ENCODE measurements around the gene CTCF. TPM values are rescaled to one million over a fixed set of nuclear protein-coding genes. Genes with fewer than 3 reads are reported as not detected.

The CTCF gene
- total RNA-seq, 2 experiments from 2014 or later = 74.9 to 76.9 TPM

DNA sequence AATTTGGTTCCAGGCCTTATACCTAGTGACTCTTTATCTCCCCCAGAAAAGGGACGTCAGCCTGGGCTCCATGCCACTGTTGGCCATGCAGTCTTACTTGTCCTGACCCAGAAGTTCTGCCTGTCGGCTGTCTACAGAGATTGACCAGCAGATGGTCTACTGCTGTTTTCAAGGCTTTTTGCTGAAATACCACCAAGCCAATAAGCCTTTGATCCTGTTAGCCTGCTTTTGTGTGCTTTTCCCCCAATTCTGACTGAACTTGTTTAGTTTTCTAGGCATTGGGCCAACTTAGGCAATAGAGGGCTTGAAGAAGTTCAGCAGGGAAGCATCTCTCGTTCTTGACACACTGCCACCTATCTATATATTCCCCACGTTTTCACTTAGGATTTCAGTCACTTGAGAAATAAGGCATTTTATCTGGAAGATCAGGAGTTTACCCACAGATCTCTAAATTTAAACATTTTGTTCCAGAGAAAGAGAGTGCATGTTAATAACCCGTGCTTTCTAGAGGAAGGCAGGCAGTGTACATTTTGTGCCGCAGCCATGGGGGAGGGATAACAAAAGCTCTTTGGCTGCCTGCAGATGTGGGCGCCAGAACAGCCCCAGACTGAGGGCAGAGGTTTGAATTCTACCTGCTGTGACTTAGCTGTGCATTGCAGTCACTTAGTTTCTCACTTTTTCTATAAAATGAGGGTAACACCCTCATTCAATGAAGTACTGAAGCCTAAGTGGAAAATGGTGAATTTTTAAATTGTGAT lies 70.3 kb downstream of the CTCF start:
- H3K36me3 Mint-ChIP-seq (ENCODE audit: low read depth) = peaks cover 51% of the 10 kb centered on the region
- peak overlapping the region; percentile 21 for H3K27ac Mint-ChIP-seq
- H3K9me3 Mint-ChIP-seq = no peaks in the 10 kb centered on the region
- POLR2A ChIA-PET = interaction anchor here (1.3 kb wide), 1 partner anchor 12 kb away, joined by 6 read pairs; the partner anchor contains the start of gene CARMIL2
- no peaks in the 10 kb centered on the region for H3K4me1 Mint-ChIP-seq
- DNase-seq = no peak
- no peaks in the 10 kb centered on the region for H3K27me3 Mint-ChIP-seq
- CTCF ChIA-PET = interaction anchor here (0.6 to 2.8 kb wide), 8 partner anchors 11 to 112 kb away, joined by 3 to 11 read pairs (median 6); partner anchors contain the start of genes CARMIL2 and CTCF
- H3K4me3 Mint-ChIP-seq = no peak overlapping the region

GRCh38 chr16:67636713-67637112 lies 74.4 kb downstream of the CTCF start:
- Mint-ChIP-seq H3K27me3 (no peaks in the 10 kb centered on the region), H3K9me3 (no peaks in the 10 kb centered on the region), H3K27ac (no peak overlapping the region), H3K4me3 (no peak overlapping the region), H3K36me3 (ENCODE audit: low read depth) (peaks cover 47% of the 10 kb centered on the region), H3K4me1 (no peaks in the 10 kb centered on the region)
- CTCF ChIA-PET = interaction anchor here (0.7 kb wide), 1 partner anchor 116 kb away, joined by 3 read pairs; no protein-coding TSS in a partner anchor
- POLR2A ChIA-PET = no interaction called here
- DNase-seq = no peak

DNA sequence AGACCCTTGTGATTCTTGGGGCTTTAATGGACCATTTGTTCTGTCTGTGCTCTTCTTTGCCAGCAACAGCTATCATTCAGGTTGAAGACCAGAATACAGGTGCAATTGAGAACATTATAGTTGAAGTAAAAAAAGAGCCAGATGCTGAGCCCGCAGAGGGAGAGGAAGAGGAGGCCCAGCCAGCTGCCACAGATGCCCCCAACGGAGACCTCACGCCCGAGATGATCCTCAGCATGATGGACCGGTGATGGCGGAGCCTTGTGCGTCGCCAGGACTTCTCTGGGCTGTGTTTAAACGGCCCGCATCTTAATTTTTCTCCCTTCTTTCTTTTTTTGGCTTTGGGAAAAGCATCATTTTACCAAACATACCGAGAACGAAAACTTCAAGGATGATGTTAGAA lies 75.3 kb downstream of the CTCF start:
- Mint-ChIP-seq H3K4me1 (no peaks in the 10 kb centered on the region), H3K4me3 (no peak overlapping the region), H3K36me3 (ENCODE audit: low read depth) (peaks cover 39% of the 10 kb centered on the region), H3K27ac (no peak overlapping the region), H3K9me3 (no peaks in the 10 kb centered on the region), H3K27me3 (no peaks in the 10 kb centered on the region)
- ChIA-PET CTCF (interaction anchor here (0.6 to 1.6 kb wide), 4 partner anchors 73 to 482 kb away, joined by 3 to 6 read pairs (median 3); no protein-coding TSS in a partner anchor), POLR2A (no interaction called here)
- DNase-seq = no peak

GRCh38 chr16:67641779-67642708 lies 79.7 kb downstream of the CTCF start:
- Mint-ChIP-seq H3K4me1 (peaks cover 24% of the 10 kb centered on the region), H3K27me3 (no peaks in the 10 kb centered on the region), H3K27ac (no peak overlapping the region), H3K4me3 (no peak overlapping the region), H3K9me3 (no peaks in the 10 kb centered on the region), H3K36me3 (ENCODE audit: low read depth) (peaks cover 30% of the 10 kb centered on the region)
- ChIA-PET POLR2A (interaction anchor here (1.3 to 7.8 kb wide), 4 partner anchors 16 to 121 kb away, joined by 3 to 107 read pairs (median 11); partner anchors contain the start of gene CTCF), CTCF (interaction anchor here (0.9 to 8.8 kb wide), 6 partner anchors 80 to 161 kb away, joined by 3 to 140 read pairs (median 40); partner anchors contain the start of genes ATP6V0D1 and CTCF)
- DNase-seq = no peak

GRCh38 chr16:67644038-67644437 lies 81.7 kb downstream of the CTCF start:
- no peak for DNase-seq
- Mint-ChIP-seq H3K27me3 (no peaks in the 10 kb centered on the region), H3K27ac (peak overlapping the region; percentile 63), H3K36me3 (ENCODE audit: low read depth) (peaks cover 22% of the 10 kb centered on the region), H3K9me3 (no peaks in the 10 kb centered on the region), H3K4me3 (peak overlapping the region; percentile 67), H3K4me1 (peaks cover 27% of the 10 kb centered on the region)
- ChIA-PET POLR2A (interaction anchor here (1.1 to 7.8 kb wide), 7 partner anchors 15 to 164 kb away, joined by 3 to 109 read pairs (median 19); partner anchors contain the start of genes ACD, CTCF and PARD6A), CTCF (interaction anchor here (0.8 to 8.8 kb wide), 26 partner anchors 12 to 292 kb away, joined by 3 to 140 read pairs (median 8); partner anchors contain the start of genes ACD, ATP6V0D1, C16orf86 and CTCF)

DNA sequence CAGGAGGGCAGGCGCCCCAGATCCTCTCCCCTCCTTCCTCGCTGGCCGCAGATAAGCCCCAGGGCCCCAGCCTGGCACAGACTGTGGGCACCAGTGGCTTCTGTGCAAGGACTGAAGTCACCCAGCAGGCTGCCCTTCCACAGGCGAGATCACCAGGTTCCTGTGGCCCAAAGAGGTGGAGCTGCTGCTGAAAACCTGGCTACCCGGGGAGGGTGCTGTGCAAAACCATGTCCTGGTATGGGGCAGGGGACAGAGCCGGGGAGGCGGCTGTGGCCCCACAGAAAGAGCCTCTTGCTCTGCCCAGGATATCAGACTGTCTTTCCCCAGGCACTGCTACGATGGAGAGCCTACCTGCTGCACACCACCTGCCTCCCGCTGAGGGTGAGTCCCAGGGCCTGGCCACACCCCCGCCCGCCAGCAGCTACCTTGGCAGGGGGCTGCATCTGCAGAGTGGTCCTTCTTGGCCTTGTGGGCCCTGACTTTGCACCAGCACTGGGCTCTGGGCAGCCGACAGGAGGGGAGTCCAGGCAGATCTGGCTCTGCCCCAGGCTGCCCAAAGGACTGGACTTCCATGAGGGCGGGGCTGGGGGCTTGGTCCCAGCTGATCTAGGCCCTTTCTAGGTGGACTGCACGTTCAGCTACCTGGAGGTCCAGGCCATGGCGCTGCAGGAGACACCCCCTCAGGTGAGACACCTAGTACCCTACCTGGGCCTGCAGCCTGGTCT lies 83.2 kb downstream of the CTCF start:
- DNase-seq = peak; percentile 47
- CTCF ChIA-PET = interaction anchor here (0.5 to 8.8 kb wide), 37 partner anchors 10 to 199 kb away, joined by 3 to 140 read pairs (median 6); partner anchors contain the start of genes ACD, ATP6V0D1, C16orf86 and CTCF
- no peaks in the 10 kb centered on the region for H3K27me3 Mint-ChIP-seq
- H3K4me3 Mint-ChIP-seq = peak overlapping the region; percentile 92
- POLR2A ChIA-PET = interaction anchor here (0.6 to 7.8 kb wide), 19 partner anchors 13 to 290 kb away, joined by 3 to 109 read pairs (median 4); partner anchors contain the start of genes ACD, ATP6V0D1, CTCF and EDC4
- H3K4me1 Mint-ChIP-seq = peaks cover 29% of the 10 kb centered on the region
- H3K36me3 Mint-ChIP-seq (ENCODE audit: low read depth) = peaks cover 34% of the 10 kb centered on the region
- no peaks in the 10 kb centered on the region for H3K9me3 Mint-ChIP-seq
- H3K27ac Mint-ChIP-seq = peak overlapping the region; percentile 95

- ChIA-PET POLR2A (interaction anchor here (1.3 to 7.8 kb wide), 4 partner anchors 12 to 289 kb away, joined by 3 to 109 read pairs (median 92); partner anchors contain the start of genes ACD, CTCF and PARD6A), CTCF (interaction anchor here (0.9 to 8.8 kb wide), 3 partner anchors 16 to 127 kb away, joined by 4 to 140 read pairs (median 5); no protein-coding TSS in a partner anchor)
- H3K4me1 Mint-ChIP-seq = peaks cover 33% of the 10 kb centered on the region
- no peaks in the 10 kb centered on the region for H3K9me3 Mint-ChIP-seq
- no peak for DNase-seq
- H3K27me3 Mint-ChIP-seq = no peaks in the 10 kb centered on the region
- H3K36me3 Mint-ChIP-seq (ENCODE audit: low read depth) = peaks cover 47% of the 10 kb centered on the region
- H3K4me3 Mint-ChIP-seq = no peak overlapping the region
- peak overlapping the region; percentile 52 for H3K27ac Mint-ChIP-seq
Measured at GRCh38 chr16:67647111-67647651, 84.9 kb downstream of the CTCF start.

DNA sequence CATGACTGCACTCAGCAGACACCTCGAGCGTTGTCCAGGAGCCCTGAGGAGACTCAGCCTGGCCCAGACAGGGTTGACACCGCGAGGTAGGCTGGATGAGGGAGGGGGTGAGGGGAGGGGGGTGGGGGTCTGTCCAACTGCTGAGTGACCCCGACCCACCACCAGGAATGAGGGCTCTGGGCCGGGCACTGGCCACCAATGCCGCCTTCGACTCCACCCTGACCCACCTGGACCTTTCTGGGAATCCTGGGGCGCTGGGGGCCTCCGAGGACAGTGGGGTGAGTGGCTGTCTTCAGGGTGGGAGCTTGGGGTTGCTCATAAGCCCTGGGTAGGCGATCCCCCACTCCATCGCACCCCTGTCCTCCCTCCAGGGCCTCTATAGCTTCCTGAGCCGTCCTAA lies 85.4 kb downstream of the CTCF start:
- no peak for DNase-seq
- no peak overlapping the region for H3K4me3 Mint-ChIP-seq
- H3K27ac Mint-ChIP-seq = no peak overlapping the region
- no peaks in the 10 kb centered on the region for H3K9me3 Mint-ChIP-seq
- POLR2A ChIA-PET = interaction anchor here (4.0 to 7.8 kb wide), 3 partner anchors 11 to 103 kb away, joined by 77 to 109 read pairs (median 107); partner anchors contain the start of genes ACD, CTCF and PARD6A
- peaks cover 49% of the 10 kb centered on the region for H3K36me3 Mint-ChIP-seq (ENCODE audit: low read depth)
- H3K27me3 Mint-ChIP-seq = no peaks in the 10 kb centered on the region
- H3K4me1 Mint-ChIP-seq = peaks cover 33% of the 10 kb centered on the region
- CTCF ChIA-PET = interaction anchor here (0.9 to 8.8 kb wide), 3 partner anchors 11 to 127 kb away, joined by 4 to 140 read pairs (median 4); no protein-coding TSS in a partner anchor

DNA sequence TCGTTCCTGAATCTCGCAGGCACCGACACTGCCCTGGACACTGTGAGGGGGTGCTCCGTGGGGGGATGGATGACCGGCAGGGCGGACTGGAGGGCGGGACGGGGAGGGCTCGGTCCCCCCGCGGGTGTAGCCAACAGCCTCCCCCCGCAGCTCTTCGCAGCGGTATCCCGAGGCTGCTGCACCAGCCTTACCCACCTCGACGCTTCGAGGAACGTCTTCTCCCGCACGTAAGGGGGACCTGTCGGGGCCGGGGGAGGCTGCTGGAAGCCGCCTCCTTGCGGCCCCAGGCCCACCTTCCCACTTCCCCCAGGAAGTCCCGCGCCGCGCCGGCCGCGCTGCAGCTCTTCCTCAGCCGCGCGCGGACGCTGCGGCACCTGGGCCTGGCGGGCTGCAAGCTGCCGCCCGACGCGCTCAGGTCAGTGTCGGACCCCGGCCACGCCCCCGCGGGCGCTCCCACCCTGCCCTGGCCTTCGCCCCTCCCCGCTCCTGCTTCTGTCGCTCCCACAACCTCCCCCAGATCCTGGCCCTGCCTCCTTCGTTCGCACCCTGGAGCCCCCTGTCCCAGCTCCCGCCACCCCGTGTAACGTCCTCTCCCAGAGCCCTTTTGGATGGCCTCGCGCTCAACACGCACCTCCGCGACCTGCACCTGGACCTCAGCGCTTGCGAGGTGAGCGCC lies 85.9 kb downstream of the CTCF start:
- Mint-ChIP-seq H3K4me1 (peaks cover 33% of the 10 kb centered on the region), H3K4me3 (no peak overlapping the region), H3K9me3 (no peaks in the 10 kb centered on the region), H3K27me3 (no peaks in the 10 kb centered on the region), H3K27ac (no peak overlapping the region), H3K36me3 (ENCODE audit: low read depth) (peaks cover 49% of the 10 kb centered on the region)
- DNase-seq = no peak
- ChIA-PET POLR2A (interaction anchor here (6.4 to 7.8 kb wide), 2 partner anchors 11 to 103 kb away, joined by 107 to 109 read pairs; partner anchors contain the start of genes ACD and PARD6A), CTCF (interaction anchor here (0.9 to 8.8 kb wide), 4 partner anchors 10 to 128 kb away, joined by 3 to 140 read pairs (median 4); no protein-coding TSS in a partner anchor)

DNA sequence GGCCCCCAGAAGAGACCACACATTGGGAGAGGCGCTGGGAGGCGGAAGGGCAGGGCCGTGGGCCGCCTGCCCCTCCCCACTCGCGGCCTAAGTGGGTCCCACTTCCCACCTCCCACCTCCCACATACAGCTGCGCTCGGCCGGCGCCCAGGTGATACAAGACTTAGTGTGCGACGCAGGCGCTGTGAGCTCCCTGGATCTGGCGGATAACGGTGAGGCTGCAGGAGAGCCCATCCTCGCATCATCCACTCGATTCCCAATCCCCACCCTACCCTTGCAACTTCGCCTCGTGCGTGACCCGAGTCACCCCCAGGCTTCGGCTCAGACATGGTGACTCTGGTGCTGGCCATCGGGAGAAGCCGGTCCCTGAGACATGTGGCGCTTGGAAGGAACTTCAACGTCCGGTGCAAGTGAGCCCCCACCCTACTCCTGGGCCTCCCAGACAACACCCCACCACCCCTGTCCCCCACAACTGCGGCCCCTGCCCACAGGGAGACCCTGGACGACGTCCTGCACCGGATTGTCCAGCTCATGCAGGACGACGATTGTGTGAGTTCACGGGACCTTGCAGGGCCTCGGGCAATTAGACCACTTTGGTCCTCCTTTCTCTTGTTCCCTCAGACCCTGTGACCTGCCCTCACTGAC lies 86.6 kb downstream of the CTCF start:
- peaks cover 32% of the 10 kb centered on the region for H3K4me1 Mint-ChIP-seq
- no peak overlapping the region for H3K27ac Mint-ChIP-seq
- POLR2A ChIA-PET = interaction anchor here (6.4 to 7.8 kb wide), 2 partner anchors 10 to 104 kb away, joined by 107 to 109 read pairs; partner anchors contain the start of genes ACD and PARD6A
- H3K27me3 Mint-ChIP-seq = no peaks in the 10 kb centered on the region
- no peak overlapping the region for H3K4me3 Mint-ChIP-seq
- no peaks in the 10 kb centered on the region for H3K9me3 Mint-ChIP-seq
- CTCF ChIA-PET = interaction anchor here (1.5 to 8.8 kb wide), 3 partner anchors 10 to 101 kb away, joined by 3 to 140 read pairs (median 4); no protein-coding TSS in a partner anchor
- DNase-seq = no peak
- peaks cover 51% of the 10 kb centered on the region for H3K36me3 Mint-ChIP-seq (ENCODE audit: low read depth)
